ENCODE results near the gene LILRA2.
"Not testable (repeated sequence)": the region's sequence is repeated elsewhere in the genome, so short reads cannot be mapped to it uniquely, and the experiment has no call there.

Gene LILRA2

DNA sequence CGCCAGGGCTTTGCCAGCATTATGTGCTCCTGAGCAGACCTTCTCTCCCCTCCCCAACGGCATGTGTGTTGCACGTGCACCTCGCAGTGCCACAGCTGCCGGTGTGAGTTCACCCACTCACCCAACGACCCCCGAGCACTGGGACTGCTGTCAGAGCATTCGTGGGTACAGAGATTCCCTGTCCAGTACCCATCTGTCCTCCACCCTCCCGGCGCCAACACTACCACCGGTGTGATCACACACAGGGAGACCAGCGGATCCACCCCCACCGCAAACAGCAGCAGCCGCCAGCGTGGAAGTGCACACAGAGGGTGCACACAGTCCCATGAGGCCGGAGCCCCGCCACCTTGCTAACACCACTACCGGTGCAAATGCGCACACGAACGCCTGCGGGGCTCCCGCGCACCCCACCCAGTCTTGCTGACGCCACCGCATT lies 35.8 kb downstream of the LILRA2 start:
- no peak for DNase-seq (ENCODE audit: low spot score)

DNA sequence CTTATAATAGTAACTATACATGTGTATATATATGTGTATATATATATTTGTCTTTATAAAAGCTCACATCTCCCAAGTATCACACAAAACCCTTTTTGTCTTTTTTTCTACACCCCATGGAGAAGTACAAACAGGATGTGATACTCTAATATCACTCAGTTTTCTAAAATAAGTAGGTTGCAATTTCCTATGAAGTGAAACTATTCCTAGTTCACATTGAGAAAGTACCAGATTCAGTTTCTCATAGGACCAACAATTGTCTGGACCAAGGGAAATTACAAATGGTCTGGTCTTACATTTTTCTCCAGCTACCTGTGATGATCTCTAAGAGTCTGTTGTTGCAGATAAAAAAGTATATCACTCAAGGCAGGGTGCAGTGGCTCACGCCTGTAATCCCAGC lies 38.8 kb downstream of the LILRA2 start:
- DNase-seq (ENCODE audit: low spot score), result no peak

DNA sequence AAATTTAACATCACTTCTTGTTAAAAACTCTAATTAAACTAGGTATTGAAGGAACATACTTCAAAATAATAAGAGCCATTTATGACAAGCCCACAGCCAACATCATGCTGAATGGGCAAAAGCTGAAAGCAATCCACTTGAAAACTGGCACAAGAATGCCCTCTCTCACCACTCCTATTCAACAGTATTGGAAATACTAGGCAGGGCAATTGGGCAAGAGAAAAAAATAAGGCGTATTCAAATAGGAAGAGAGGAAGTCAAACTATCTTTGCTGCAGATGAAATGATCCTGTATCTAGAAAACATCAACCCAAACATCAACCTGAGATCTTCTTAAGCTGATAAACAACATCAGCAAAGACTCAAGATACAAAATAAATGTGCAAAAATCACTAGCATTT lies 41.1 kb downstream of the LILRA2 start:
- DNase-seq (ENCODE audit: low spot score), result no peak

DNA sequence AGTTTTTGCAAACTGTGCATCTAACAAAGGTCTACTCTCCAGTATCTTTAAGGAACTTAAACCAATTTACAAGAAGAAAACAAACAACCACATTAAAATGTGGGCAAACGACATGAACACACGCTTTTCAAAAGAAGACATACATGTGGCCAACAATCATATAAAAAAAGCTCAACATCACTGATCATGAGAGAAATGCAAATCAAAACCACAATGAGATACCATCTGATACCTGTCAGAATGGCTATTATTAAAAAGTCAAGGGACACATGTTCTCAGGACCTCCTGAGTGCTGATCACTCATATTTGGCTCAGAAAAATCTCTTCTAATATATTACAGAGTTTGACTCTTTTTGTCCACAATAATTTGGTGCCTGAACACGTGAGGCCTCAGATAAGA lies 42.5 kb downstream of the LILRA2 start:
- DNase-seq (ENCODE audit: low spot score), result no peak

DNA sequence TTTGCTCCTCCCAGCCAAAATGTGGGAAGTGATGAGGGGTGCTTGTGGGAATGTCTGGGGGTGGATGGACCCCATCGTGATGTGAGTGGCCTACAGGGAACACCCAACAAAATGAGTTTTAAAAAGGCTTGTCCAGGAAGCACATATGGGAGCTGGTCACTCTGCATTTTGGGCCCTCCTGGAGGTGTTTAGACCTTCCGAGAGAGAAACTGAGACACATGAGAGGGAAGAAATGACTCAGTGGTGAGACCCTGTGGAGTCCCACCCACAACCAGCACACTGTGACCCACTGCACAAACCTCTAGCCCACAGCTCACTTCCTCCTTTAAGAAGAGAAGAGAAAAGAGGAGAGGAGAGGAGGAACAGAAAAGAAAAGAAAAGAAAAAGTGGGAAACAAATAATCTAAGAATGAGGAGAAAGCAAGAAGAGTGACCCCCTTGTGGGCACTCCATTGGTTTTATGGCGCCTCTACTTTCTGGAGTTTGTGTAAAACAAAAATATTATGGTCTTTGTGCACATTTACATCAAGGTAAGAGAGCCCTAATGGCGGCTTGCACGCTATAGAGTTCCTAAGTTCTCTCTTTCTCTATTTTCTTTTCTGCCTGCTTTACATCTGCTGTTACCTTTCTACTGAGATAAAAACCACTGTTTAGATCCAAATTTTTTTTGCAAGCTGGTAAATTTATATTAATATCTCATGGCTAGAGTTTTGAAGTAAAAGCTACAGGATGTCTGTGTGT lies 43.4 kb downstream of the LILRA2 start:
- no peak for DNase-seq (ENCODE audit: low spot score)

DNA sequence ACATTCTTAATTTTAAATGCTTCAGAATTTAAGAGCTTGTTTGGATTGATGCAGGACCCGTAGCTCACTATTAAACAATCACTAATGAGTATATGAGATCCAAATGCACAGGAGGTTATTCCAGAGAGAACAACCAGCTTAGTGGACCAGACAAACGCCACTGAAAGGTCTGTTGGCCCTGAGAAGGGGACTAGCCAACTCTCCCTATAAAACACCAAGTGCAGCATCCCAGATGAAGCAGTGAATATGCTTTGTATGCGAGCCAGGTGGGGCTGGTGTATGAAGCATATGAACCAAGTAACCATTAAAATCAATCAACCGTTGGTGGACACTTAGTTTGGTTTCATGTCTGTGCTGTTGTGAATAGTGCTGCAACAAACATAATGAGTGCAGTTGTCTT lies 46.9 kb downstream of the LILRA2 start:
- no peak for DNase-seq (ENCODE audit: low spot score)

DNA sequence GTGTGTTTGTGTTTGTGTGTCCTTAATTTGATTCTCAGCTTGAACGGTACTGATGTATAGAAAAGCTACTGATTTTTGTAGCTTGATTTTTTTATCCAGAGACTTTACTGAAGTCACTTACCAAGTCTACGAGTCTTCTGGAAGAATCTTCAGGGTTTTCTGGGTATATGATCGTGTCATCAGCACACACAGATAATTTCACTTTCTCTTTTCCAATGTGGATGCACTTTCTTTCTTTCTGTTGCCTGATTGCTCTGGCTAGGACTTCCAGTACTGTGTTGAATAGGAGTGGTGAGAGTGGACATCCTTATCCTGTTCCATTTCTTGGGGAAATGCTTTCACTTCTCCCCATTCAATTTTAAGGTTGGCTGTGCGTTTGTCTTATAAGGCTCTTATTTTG lies 48.8 kb downstream of the LILRA2 start:
- DNase-seq (ENCODE audit: low spot score), result no peak

DNA sequence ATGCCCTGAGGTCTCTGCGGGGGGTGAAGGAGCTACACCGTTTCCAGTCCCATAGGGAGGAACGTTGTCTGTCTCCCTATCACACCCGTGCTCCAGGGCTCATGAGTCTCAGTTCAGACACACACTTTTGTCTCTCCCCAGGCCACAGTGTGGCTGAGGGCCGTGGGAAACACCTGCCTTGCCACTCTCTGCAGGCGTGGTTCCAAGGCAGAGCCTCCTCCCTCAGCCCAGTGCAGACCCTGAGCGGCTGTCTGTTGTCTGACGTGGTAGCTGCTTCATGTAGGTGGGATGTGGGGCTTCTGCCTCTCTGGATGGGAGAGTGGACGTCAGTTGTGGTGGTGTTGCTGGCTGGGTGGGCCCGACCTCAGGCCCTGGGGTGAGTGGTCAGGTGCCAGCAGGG lies 50.6 kb downstream of the LILRA2 start:
- DNase-seq (ENCODE audit: low spot score), result not testable (repeated sequence)

DNA sequence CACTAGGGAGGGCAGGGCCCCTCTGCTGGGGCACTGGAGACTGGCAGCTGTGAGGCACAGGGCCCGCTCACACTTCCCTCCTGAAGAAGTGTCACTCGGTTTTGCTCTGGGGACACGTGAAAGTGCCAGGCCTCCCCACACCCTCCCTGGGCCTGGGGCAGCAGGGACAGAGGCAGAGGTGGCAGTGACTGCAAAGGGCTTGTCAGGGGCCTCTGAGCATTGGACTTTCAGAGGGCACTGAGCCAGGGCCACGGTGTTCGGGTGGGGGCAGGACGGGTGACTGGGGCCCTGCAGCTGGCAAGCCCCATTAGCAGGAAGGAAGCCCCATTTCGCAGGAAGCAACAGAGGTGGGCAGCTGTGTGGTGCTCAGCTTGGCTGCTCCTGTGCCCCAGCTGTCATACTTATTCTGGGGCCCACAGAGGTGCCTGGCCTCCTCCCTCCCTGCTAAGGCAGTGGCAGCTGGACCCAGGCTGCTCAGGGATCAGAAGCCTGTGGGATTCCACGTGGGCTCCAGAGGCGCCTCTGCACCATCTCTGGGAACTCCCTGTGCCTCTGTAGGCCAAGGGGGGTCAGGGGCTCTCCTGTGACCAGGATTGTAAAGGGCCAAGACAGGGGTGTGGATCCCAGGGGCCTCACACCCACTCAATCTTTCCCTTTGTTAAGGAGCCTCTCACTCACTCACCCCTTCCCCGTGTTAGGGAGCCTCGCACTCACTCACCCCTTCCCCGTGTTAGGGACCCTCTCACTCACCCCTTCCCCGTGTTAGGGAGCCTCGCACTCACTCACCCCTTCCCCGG lies 51.5 kb downstream of the LILRA2 start:
- not testable (repeated sequence) for DNase-seq (ENCODE audit: low spot score)

DNA sequence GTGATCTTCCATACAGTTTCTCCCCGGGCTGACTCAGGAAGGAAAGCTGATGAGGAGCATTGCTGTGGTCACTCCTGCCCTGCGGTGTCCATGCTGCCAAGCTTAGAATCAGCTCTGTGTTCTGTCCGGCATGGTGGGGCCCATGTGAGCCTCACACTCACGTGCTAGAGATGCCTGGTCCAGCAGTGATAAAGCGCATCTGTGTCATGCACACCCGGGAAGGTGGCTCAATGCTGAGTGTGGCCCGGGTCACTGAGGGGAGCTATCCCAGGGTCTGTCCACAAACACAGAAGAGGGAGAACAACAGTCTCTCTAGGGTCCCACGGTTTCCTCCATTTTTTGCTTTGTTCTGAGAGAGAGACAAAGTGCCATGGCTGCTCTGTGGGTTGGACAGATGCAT lies 53.2 kb downstream of the LILRA2 start:
- DNase-seq (ENCODE audit: low spot score), result no peak

DNA sequence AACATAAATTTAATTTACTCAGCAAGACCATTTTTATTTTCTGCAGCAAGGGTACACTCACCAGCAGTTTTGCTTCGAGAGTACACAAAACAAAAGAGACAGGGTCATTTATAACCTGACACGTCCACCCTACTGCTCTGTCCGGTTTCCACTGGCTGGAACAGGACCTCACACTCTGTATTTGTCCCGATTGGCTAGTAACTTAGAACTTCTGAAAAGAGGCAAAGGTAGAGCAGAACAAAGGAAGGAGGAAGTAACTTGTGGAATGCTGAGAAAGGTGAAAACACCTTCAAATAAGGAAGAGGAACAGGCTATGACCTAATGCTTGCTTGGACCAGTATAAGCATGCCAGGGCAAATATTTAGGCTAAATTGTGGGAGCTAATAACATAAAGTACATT lies 54.3 kb downstream of the LILRA2 start:
- not testable (repeated sequence) for DNase-seq (ENCODE audit: low spot score)

DNA sequence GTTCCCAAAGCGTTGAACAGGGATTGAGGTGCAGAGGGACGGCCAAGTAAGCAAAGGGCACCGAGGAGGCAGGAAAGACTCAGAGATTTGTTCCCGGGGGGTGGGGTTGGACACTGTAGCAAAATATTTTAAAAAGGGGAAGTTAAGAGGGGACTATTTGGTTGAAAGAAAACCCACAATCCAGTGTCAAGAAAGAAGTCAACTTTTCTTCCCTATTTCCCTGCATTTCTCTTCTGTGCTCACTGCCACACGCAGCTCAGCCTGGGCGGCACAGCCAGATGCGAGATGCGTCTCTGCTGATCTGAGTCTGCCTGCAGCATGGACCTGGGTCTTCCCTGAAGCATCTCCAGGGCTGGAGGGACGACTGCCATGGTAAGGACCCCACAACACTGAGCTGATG lies 56.7 kb downstream of the LILRA2 start, which contains the start of gene LILRB1:
TSS of gene LILRB1 (plus strand) at position 223 of the 400 bp plus-strand sequence. CDS start 590 bp downstream, outside the sequence.
- DNase-seq (ENCODE audit: low spot score), result not testable (repeated sequence)

DNA sequence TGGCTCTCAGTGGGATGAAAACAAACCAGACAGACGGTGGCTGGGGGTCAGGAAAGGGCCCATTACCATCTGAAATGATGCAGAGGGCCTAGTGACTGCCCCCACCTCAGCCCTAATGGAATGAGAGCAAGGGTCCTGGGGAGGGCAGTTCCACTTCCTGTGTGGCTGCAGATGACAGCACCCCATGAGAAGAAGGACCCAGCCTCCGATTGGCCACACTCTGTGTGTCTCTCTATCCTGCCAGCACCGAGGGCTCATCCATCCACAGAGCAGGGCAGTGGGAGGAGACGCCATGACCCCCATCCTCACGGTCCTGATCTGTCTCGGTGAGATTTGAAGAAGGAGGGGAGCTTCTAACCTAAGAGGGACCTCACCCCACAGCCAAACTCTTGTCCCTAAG lies 57.2 kb downstream of the LILRA2 start:
- no peak for DNase-seq (ENCODE audit: low spot score)

DNA sequence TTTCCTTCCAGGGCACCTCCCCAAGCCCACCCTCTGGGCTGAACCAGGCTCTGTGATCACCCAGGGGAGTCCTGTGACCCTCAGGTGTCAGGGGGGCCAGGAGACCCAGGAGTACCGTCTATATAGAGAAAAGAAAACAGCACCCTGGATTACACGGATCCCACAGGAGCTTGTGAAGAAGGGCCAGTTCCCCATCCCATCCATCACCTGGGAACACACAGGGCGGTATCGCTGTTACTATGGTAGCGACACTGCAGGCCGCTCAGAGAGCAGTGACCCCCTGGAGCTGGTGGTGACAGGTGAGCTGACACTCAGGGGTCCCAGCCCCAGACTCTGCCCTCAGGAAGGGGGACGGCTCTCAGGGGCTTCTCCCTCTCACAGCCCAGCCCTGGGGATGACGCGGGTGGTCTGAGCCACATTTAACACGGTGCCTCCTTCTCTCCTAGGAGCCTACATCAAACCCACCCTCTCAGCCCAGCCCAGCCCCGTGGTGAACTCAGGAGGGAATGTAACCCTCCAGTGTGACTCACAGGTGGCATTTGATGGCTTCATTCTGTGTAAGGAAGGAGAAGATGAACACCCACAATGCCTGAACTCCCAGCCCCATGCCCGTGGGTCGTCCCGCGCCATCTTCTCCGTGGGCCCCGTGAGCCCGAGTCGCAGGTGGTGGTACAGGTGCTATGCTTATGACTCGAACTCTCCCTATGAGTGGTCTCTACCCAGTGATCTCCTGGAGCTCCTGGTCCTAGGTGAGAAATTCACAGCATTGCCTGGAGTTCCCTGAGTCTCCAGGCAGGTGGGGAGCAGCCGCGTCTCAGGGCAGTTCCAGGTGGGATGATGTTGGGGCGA lies 58.1 kb downstream of the LILRA2 start:
- DNase-seq (ENCODE audit: low spot score), result not testable (repeated sequence)

DNA sequence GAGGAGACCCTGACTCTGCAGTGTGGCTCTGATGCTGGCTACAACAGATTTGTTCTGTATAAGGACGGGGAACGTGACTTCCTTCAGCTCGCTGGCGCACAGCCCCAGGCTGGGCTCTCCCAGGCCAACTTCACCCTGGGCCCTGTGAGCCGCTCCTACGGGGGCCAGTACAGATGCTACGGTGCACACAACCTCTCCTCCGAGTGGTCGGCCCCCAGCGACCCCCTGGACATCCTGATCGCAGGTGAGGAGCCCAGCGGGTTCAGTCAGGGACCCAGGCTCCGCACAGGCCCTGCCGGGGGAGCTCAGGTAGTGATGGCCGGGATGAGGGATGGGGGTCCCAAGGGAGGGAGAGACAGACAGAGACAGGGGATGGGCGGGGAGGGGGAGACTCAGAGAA lies 58.9 kb downstream of the LILRA2 start:
- DNase-seq (ENCODE audit: low spot score), result not testable (repeated sequence)

DNA sequence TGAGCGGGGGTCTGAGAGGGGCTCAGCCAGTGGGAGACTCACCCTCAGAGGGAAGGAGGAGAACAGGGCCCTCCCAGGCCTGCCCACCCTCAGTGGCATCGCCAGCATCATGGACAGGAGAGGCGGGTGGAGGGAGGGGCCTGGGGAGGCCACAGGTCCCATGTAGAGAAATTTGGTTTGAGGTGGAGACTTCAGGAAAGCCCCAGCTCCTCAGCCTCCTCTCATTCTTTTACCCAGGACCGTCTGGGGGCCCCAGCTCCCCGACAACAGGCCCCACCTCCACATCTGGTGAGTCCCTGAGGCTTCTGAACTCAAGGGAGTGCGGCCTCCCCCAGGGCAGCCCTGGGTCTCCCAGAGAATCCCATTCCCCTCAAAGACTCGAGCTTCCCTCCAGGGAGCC lies 59.8 kb downstream of the LILRA2 start:
- DNase-seq (ENCODE audit: low spot score), result no peak

DNA sequence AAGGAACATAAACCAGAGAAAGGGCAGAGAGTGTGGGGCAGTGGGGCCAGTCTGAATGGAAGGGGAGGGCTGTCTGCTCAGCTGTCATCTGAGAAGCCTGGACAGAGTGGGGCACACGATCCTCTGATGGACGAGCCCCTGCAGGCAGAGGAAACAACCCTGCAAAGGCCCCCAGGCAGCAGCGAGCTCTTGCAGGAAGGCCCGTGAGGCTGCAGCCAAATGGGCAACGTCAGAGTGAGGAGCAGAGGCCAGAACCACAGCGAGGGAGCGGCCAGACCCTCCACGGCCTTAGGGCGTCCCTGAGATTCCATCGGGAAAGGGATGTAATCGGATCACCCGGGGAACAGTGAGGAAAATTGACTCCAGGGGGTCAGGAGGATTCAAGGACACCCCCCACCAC lies 62.5 kb downstream of the LILRA2 start:
- DNase-seq (ENCODE audit: low spot score), result not testable (repeated sequence)

DNA sequence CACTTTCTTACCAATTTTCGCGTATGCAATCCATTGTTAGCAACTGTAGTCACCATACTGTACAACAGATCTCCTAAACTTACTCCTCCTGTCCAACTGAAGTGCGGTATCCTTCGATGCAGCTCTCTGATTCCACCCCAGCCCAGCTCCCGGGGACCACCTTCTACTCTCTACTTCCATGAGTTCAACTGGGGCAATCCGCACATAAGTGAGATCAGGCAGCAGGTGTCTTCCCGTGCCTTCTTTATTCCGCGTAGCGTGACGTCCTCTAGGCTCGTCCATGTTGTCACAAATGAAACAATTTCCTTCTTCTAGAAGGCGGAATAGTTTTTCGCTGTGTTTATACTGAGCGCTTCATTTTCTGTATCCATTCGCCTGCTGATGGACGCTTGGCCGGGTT lies 65.1 kb downstream of the LILRA2 start:
- no peak for DNase-seq (ENCODE audit: low spot score)

Measured in CD4-positive, alpha-beta T cell treated with Interleukin-6 at 100 ng/mL for 8 hours (primary cell).